Activated CD4-positive, alpha-beta memory T cell treated with anti-CD3 and anti-CD28 coated beads for 36 hours (primary cell): Measurements from ENCODE around the gene AHRR. TPM values are rescaled to one million over a fixed set of nuclear protein-coding genes. Genes with fewer than 3 reads are reported as not detected.
A peak's percentile ranks its signal among the peaks of the same experiment; 100 is the strongest.
"Not testable (repeated sequence)": the region's sequence is repeated elsewhere in the genome, so short reads cannot be mapped to it uniquely, and the experiment has no call there.

Source experiments
- CTCF ChIA-PET: fragments of 350-600 bp; sonication (Branson Sonifier 250); formaldehyde crosslinking; loops from one replicate; lab custom pipeline; 2021; ENCODE audit warnings: antibody characterized with exemption, inconsistent platforms; lab: Charles Lee
- POLR2A ChIA-PET: fragments of 350-600 bp; sonication (Branson Sonifier 250); formaldehyde crosslinking; loops from one replicate; lab custom pipeline; 2021; ENCODE audit warnings: antibody characterized with exemption; lab: Charles Lee
- DNase-seq: peaks from one replicate; pipeline ENCODE4 v3.0.0-alpha.2; 2020
- H3K27ac Mint-ChIP-seq: one replicate; pipeline ENCODE4 v1.8.0; 2021; ENCODE audit warnings: mixed read lengths
- H3K27me3 Mint-ChIP-seq: one replicate; pipeline ENCODE4 v1.8.0; 2021; ENCODE audit warnings: mixed read lengths
- H3K36me3 Mint-ChIP-seq: one replicate; pipeline ENCODE4 v1.8.0; 2021; ENCODE audit warnings: mixed read lengths
- H3K4me1 Mint-ChIP-seq: one replicate; pipeline ENCODE4 v1.8.0; 2021; ENCODE audit warnings: low read depth, mixed read lengths
- H3K4me3 Mint-ChIP-seq: one replicate; pipeline ENCODE4 v1.8.0; 2021; ENCODE audit warnings: mild to moderate bottlenecking, mixed read lengths
- H3K9me3 Mint-ChIP-seq: one replicate; pipeline ENCODE4 v1.8.0; 2021; ENCODE audit warnings: mixed read lengths
- intact Hi-C: fragments of 100-400 bp; cut with micrococcal nuclease; formaldehyde crosslinking; loops from one replicate; pipeline ENCODE4 v1.15.1; 2023
- total RNA-seq, 2 experiments: library from RNA; stranded (reverse); gene quantifications; one replicate each; pipeline ENCODE4 v1.2.3, GENCODE V29; 2021

AHRR gene
- total RNA-seq, 2 experiments from 2014 or later = 16.7 to 16.8 TPM

GRCh38 chr5:307306-307705 is 14.2 kb upstream of the AHRR start:
- H3K4me3 Mint-ChIP-seq = no peak overlapping the region
- ChIA-PET POLR2A (no interaction called here), CTCF (no interaction called here)
- DNase-seq = peak; percentile 3
- H3K36me3 Mint-ChIP-seq = peaks cover 13% of the 10 kb centered on the region
- H3K27me3 Mint-ChIP-seq = no peaks in the 10 kb centered on the region
- no peaks in the 10 kb centered on the region for H3K9me3 Mint-ChIP-seq
- intact Hi-C loops = no loop called here
- H3K27ac Mint-ChIP-seq = no peak overlapping the region
- peaks cover 2% of the 10 kb centered on the region for H3K4me1 Mint-ChIP-seq

GRCh38 chr5:307794-308579 is 13.5 kb upstream of the AHRR start:
- ChIA-PET CTCF (interaction anchor here (1.0 kb wide), 1 partner anchor 123 kb away, joined by 7 read pairs; no protein-coding TSS in a partner anchor), POLR2A (no interaction called here)
- Mint-ChIP-seq H3K9me3 (no peaks in the 10 kb centered on the region), H3K4me3 (no peak overlapping the region), H3K27ac (no peak overlapping the region), H3K27me3 (no peaks in the 10 kb centered on the region), H3K36me3 (peaks cover 16% of the 10 kb centered on the region), H3K4me1 (no peaks in the 10 kb centered on the region)
- peak; percentile 3 for DNase-seq
- intact Hi-C loops = no loop called here

GRCh38 chr5:308672-309271 is 12.7 kb upstream of the AHRR start:
- no peak for DNase-seq
- ChIA-PET CTCF (interaction anchor here (1.0 kb wide), 1 partner anchor 123 kb away, joined by 7 read pairs; no protein-coding TSS in a partner anchor), POLR2A (no interaction called here)
- Mint-ChIP-seq H3K27ac (no peak overlapping the region), H3K9me3 (no peaks in the 10 kb centered on the region), H3K36me3 (peaks cover 18% of the 10 kb centered on the region), H3K27me3 (no peaks in the 10 kb centered on the region), H3K4me1 (no peaks in the 10 kb centered on the region), H3K4me3 (no peak overlapping the region)
- intact Hi-C loops = no loop called here

- H3K27ac Mint-ChIP-seq, H3K4me1 Mint-ChIP-seq, H3K9me3 Mint-ChIP-seq, H3K4me3 Mint-ChIP-seq, CTCF ChIA-PET, DNase-seq, POLR2A ChIA-PET, H3K27me3 Mint-ChIP-seq, intact Hi-C loops: not testable (repeated sequence)
- H3K36me3 Mint-ChIP-seq = peaks cover 22% of the 10 kb centered on the region
These were observed 11.7 kb upstream of the AHRR start for GRCh38 chr5:309831-310230.

- peaks cover 22% of the 10 kb centered on the region for H3K36me3 Mint-ChIP-seq
- CTCF ChIA-PET = no interaction called here
- POLR2A ChIA-PET = no interaction called here
- intact Hi-C loops = no loop called here
- H3K4me3 Mint-ChIP-seq = no peak overlapping the region
- no peak for DNase-seq
- no peaks in the 10 kb centered on the region for H3K4me1 Mint-ChIP-seq
- H3K27ac Mint-ChIP-seq = no peak overlapping the region
- H3K9me3 Mint-ChIP-seq = no peaks in the 10 kb centered on the region
- H3K27me3 Mint-ChIP-seq = no peaks in the 10 kb centered on the region
These were observed 11.0 kb upstream of the AHRR start for GRCh38 chr5:310516-310915.

- H3K27ac Mint-ChIP-seq = no peak overlapping the region
- H3K4me1 Mint-ChIP-seq = no peaks in the 10 kb centered on the region
- POLR2A ChIA-PET = no interaction called here
- CTCF ChIA-PET = interaction anchor here (0.7 kb wide), 1 partner anchor 42 kb away, joined by 3 read pairs; no protein-coding TSS in a partner anchor
- no peaks in the 10 kb centered on the region for H3K9me3 Mint-ChIP-seq
- H3K27me3 Mint-ChIP-seq = no peaks in the 10 kb centered on the region
- no peak overlapping the region for H3K4me3 Mint-ChIP-seq
- DNase-seq = no peak
- peaks cover 20% of the 10 kb centered on the region for H3K36me3 Mint-ChIP-seq
- intact Hi-C loops = no loop called here
These were observed 10.5 kb upstream of the AHRR start for GRCh38 chr5:310941-311434.

- H3K36me3 Mint-ChIP-seq = peaks cover 11% of the 10 kb centered on the region
- CTCF ChIA-PET = interaction anchor here (1.0 kb wide), 1 partner anchor 134 kb away, joined by 3 read pairs; no protein-coding TSS in a partner anchor
- no peaks in the 10 kb centered on the region for H3K4me1 Mint-ChIP-seq
- H3K27me3 Mint-ChIP-seq = no peaks in the 10 kb centered on the region
- H3K27ac Mint-ChIP-seq = no peak overlapping the region
- H3K9me3 Mint-ChIP-seq = no peaks in the 10 kb centered on the region
- no peak overlapping the region for H3K4me3 Mint-ChIP-seq
- no peak for DNase-seq
- POLR2A ChIA-PET = no interaction called here
- intact Hi-C loops = no loop called here
These were observed 9.6 kb upstream of the AHRR start for GRCh38 chr5:311963-312362.

GRCh38 chr5:312845-313244 is 8.7 kb upstream of the AHRR start:
- Mint-ChIP-seq H3K4me3 (no peak overlapping the region), H3K4me1 (peaks cover 1% of the 10 kb centered on the region), H3K36me3 (peaks cover 9% of the 10 kb centered on the region), H3K27ac (no peak overlapping the region), H3K27me3 (no peaks in the 10 kb centered on the region), H3K9me3 (no peaks in the 10 kb centered on the region)
- intact Hi-C loops = no loop called here
- POLR2A ChIA-PET = no interaction called here
- CTCF ChIA-PET = interaction anchor here (1.1 kb wide), 1 partner anchor 9 kb away, joined by 4 read pairs; the partner anchor contains the start of gene AHRR
- DNase-seq = no peak

- peaks cover 1% of the 10 kb centered on the region for H3K4me1 Mint-ChIP-seq
- intact Hi-C loops = no loop called here
- no peaks in the 10 kb centered on the region for H3K9me3 Mint-ChIP-seq
- H3K36me3 Mint-ChIP-seq = peaks cover 9% of the 10 kb centered on the region
- no peaks in the 10 kb centered on the region for H3K27me3 Mint-ChIP-seq
- CTCF ChIA-PET = interaction anchor here (1.1 kb wide), 1 partner anchor 8 kb away, joined by 4 read pairs; the partner anchor contains the start of gene AHRR
- H3K27ac Mint-ChIP-seq = no peak overlapping the region
- DNase-seq = no peak
- POLR2A ChIA-PET = no interaction called here
- H3K4me3 Mint-ChIP-seq = no peak overlapping the region
These were observed 8.2 kb upstream of the AHRR start for GRCh38 chr5:313265-313664.

GRCh38 chr5:313806-314376 is 7.6 kb upstream of the AHRR start:
- Mint-ChIP-seq H3K27ac (no peak overlapping the region), H3K36me3 (peaks cover 9% of the 10 kb centered on the region), H3K4me3 (no peak overlapping the region), H3K27me3 (no peaks in the 10 kb centered on the region), H3K4me1 (peaks cover 1% of the 10 kb centered on the region), H3K9me3 (no peaks in the 10 kb centered on the region)
- no peak for DNase-seq
- POLR2A ChIA-PET = no interaction called here
- CTCF ChIA-PET = interaction anchor here (1.1 to 1.2 kb wide), 2 partner anchors 8 to 112 kb away, joined by 3 to 4 read pairs; partner anchors contain the start of gene AHRR
- intact Hi-C loops = no loop called here

GRCh38 chr5:314676-315487 is 6.6 kb upstream of the AHRR start:
- H3K27me3 Mint-ChIP-seq = peaks cover 5% of the 10 kb centered on the region
- CTCF ChIA-PET = interaction anchor here (1.2 kb wide), 1 partner anchor 111 kb away, joined by 3 read pairs; no protein-coding TSS in a partner anchor
- POLR2A ChIA-PET = no interaction called here
- intact Hi-C loops = no loop called here
- H3K4me3 Mint-ChIP-seq = no peak overlapping the region
- DNase-seq = no peak
- H3K36me3 Mint-ChIP-seq = peaks cover 9% of the 10 kb centered on the region
- peaks cover 1% of the 10 kb centered on the region for H3K4me1 Mint-ChIP-seq
- no peak overlapping the region for H3K27ac Mint-ChIP-seq
- H3K9me3 Mint-ChIP-seq = no peaks in the 10 kb centered on the region
